IPS DF 19.7 (cell line): Measurements from ENCODE around the gene MRPL40.

Experiments
- DNase-seq: peaks from one replicate; pipeline ENCODE4 v3.0.0-alpha.2; 2013; ENCODE audit warnings: low read depth, low spot score

MRPL40 gene

GRCh38 chr22:19432133-19432851 is at the start of gene MRPL40:
Gene MRPL40, plus strand, starts transcription at chr22:19432545. Its CDS starts 10 bp downstream, at chr22:19432555.
- no peak for DNase-seq

DNA sequence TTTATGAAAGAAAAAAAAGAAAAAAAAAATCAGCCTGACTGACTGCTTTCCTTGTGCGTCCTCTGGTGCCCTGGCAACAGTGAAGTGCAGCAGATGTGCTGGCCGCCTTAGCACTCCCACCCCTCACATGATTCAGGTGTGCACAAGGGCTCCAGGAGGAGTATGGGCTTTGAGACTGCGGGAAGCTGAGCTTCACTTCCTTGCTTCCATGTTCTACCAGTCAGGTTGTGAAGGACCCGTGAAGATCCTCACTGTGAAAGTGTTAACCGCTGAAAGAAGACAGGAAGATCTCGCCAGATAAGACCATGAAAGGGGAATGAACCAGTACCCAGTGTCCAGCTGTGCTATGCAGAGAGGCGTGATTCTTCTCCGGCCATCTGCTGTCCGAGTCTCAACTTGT is 49.1 kb upstream of the MRPL40 start:
- DNase-seq, result no peak

DNA sequence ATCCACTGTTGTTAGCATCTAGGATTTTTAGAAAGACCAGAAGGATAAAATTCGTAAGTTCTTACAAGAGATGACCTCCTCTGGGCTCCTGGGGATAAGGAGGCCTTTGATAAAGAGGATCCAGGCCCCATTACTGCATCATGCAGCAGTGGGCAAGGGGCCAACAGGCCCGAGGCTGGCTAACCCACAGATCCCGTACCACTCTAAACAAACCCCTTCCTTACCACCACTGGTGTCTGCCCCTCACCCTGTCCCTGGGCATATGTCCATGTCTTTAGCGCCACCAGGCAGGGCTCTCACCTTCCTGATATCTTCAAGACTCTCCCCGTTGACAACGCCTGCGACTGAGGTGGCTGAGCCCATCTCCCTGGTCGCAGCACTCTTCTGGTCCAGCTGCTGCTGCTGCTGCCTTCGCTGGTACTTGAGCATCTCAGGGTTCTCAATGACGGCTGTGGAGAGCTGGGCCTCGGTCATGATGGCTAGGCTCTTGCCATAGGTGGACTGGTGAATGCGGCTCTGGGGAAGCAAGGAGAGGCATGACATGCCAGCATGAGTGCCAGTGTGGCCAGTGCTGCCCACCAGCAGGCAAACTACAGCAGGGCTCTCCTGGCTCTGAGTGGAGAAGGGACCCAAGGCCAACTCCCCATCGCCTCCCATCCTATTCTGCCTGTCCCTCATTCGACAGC is 47.0 kb upstream of the MRPL40 start:
- no peak for DNase-seq

DNA sequence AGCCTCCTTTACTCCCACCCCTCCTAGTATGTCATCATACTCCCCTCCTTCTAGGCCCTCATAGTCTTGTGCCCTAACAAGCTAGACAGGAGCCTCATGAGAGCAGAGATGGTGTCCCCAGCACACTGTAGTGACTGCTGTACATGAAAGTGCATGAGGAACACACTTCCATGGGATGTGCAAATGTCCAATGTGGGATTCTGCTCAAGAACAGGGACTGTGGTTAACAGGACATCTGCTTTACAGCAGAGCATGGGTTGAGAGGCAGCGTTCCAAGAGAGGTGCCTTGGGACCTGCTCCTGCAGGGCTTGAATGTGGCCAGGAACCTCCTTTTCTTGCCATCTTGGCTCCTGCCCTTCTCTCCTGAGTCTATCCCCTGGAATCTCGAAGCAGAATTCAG is 46.1 kb upstream of the MRPL40 start:
- no peak for DNase-seq

DNA sequence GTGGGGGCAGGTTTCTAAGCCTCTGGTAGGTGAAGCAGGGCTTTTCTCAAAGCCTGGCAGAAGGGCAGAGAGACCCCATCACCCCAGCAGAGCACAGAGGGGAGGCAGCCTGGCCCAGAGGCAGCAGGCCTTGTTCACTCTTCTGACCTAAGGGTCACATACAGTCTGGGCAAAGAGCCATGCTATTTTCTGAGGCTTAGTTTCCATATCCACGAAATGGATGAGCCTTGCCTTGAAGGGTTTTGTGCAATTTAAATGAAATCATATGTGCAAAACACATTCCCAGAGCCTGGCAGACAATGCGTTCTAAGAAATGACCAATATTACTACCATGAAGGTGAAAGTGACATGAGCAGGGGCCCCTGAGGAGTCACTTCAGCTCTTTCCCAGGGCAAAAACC is 45.3 kb upstream of the MRPL40 start:
- DNase-seq, result no peak

DNA sequence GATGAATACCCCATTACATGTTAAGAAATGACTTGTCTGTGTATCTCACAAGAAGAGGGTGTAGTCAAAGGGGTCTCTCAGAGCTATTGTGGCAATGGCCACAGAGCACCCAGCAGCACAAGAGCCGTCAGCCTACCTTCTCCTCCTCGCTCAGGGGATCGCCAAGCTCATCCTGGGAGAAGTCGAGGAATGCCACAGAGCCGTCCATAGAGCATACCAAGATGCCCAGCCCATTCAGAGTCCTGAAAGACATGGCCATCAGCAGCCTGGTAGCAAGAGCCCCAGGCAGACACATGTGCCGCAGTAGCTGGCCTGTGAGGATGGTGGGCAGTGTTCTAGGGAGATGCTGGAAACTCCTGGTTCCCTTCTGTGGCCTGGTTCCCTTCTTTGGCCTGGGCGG is 44.8 kb upstream of the MRPL40 start:
- DNase-seq, result no peak

GRCh38 chr22:19393704-19394103 is 38.6 kb upstream of the MRPL40 start:
- no peak for DNase-seq

GRCh38 chr22:19394274-19395050 is 37.9 kb upstream of the MRPL40 start:
- DNase-seq, result no peak

- no peak for DNase-seq
Measured at GRCh38 chr22:19395276-19395675, 37.1 kb upstream of the MRPL40 start.

DNA sequence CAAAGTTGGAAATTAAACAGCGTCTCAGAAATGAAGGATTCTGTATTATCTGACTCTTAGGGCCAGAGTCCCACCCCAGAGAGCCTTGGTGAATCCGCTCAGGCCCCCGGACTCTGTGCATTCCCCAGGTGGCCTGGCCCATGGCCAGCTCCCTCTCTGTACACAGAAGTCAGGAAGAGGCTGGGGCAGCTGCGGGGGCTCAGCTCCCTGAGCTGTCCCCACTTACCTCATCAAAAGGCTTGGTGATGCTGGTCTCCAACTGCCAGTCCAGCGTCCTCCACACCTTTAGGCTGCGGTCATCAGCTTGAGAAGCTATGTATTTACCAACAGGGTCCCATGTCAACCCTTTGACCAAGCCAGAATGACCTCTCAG is 35.8 kb upstream of the MRPL40 start:
- DNase-seq, result no peak

DNA sequence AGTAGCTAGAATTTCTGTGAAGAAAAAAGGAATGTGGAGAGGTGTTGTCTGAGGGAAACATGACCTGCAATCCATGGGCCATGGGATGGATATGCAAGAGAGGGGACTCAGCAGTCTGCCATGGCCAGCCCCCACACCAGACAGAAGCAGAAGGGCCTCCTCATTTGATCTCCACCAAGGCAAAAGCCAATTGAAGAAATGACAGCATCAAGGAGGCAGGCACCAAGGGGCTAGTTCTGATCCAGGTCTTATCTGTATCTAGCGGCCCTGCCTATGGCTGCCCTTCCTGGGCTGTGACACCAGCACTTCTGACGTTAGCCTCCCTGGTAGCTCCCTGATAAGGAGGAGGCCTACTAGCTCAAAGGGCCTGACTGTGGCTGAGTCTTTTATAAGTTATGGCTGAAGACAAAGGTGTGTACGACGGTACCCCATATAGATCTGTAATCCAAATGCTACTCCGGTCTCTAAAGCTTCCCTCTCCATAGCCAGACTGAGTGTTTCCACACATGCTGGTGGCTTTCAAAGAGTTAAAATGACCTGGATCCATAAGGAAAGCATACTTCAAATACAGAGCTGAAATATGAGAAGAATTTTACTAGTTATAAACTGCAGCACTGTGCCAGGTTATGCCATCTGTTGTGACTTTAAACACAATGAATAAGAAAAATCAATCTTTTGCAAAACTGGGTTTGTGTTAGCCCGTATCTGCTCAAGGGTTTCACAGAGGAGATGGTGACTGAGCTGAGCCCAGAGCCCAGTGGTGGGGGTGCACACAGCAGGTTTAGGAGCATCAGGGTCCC is 35.2 kb upstream of the MRPL40 start:
- no peak for DNase-seq

DNA sequence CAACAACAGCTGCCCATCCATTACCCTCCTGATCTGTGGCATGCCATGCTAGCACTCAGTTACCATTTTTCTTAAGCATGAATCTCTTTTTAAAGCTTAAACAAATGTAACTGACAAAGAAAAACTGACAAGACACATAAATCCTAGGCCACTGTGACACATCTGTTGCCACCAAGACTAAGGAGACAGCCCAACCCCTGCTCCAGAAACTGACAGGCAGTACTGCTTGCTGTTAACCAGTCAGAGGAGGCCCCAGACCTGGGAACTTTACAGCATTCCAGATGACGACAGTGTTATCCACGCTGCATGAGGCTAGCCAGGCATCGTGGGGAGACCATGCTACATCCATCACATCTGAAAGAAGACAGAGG is 34.6 kb upstream of the MRPL40 start:
- DNase-seq, result no peak

DNA sequence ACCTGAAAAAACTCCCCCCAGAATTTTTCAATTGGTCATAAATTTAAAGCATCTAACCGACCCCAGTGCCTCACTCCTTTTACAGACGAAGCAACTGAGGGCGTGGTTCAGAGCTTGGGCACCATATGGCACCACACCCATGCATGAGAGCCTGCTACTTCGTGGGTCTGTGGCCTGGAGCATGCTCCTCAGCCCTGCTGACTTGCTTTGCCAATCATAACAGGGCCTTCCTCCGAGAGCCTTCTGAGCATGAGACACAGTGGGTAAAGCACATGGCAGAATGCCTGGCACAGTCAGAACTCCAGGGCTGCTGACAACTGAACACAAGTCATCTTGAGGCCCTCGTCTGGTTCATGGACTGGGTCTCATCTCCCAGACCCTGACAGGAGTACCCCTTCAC is 34.1 kb upstream of the MRPL40 start:
- DNase-seq, result no peak

DNA sequence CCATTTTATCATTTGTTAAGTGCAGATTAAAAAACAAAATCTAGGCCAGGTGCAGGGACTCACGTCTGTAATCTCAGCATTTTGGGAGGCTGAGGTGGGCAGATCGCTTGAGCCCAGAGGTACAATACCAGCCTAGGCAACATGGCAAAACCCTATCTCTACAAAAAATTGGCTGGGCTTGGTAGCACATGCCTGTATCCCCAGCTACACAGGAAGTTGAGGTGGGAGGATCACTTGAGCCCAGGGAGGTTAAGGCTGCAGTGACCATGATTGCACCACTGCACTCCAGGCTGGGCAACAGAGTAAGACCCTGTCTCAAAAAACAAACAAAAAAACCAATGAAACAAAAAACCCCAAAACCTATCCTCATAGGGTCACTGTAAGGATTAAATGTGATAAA is 33.7 kb upstream of the MRPL40 start:
- no peak for DNase-seq

GRCh38 chr22:19400881-19401280 is 31.5 kb upstream of the MRPL40 start:
- DNase-seq, result no peak

GRCh38 chr22:19401483-19401882 is 30.9 kb upstream of the MRPL40 start:
- DNase-seq, result no peak

- no peak for DNase-seq
Measured at GRCh38 chr22:19402642-19403191, 29.6 kb upstream of the MRPL40 start.

- no peak for DNase-seq
Measured at GRCh38 chr22:19404676-19405075, 27.7 kb upstream of the MRPL40 start.

DNA sequence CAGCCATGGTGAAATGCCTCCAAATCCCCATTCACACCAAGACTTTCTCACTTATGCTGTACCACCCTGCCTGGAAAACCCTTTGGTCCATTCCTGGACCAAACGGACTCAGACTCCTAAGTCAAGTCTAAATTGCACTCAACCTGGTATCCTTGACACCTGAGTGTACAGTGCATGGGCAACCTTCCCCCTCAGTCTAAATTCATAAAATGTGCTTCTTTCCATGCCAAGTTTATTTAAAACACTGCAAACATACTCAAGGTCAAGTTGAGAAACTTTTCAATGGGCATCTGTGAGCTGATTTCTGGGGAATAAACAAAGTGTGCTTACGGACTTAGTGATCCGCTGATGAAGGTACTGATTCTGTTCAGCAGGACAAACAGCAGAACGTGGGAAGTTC is 27.2 kb upstream of the MRPL40 start:
- DNase-seq, result no peak

- no peak for DNase-seq
Measured at GRCh38 chr22:19405652-19406051, 26.7 kb upstream of the MRPL40 start.

- no peak for DNase-seq
Measured at GRCh38 chr22:19406281-19406811, 26.0 kb upstream of the MRPL40 start.
